ENCODE measurements around the gene VPS13D.
"Not testable (repeated sequence)": the region's sequence is repeated elsewhere in the genome, so short reads cannot be mapped to it uniquely, and the experiment has no call there.

Gene VPS13D

DNA sequence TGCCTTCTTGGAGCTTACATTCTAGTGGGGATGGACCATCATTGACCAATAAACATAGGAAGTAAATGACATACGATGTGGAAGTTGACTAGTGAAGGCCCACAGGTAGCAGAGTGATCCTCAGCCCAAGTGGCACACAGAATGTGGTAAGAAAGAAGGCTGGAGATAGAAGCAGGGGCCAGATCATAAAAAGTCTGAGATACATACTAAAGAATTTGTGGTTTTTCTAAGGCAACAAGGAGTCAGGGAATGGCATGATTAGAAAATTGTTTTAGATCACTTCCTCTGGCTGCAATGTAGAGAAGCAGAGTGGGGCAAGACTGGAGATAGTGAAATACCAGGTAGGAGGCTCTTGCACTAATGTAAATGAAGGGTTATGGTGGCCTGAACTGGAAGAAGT lies 154.0 kb downstream of the VPS13D start:
- no peak overlapping the region for H3K4me3 Mint-ChIP-seq
- H3K36me3 Mint-ChIP-seq (ENCODE audit: low read depth), result peaks cover 82% of the 10 kb centered on the region
- H3K4me1 Mint-ChIP-seq (ENCODE audit: low read depth), result peaks cover 45% of the 10 kb centered on the region
- H3K27me3 Mint-ChIP-seq, result no peaks in the 10 kb centered on the region
- H3K9me3 Mint-ChIP-seq, result peaks cover 19% of the 10 kb centered on the region
- DNase-seq, result no peak
- H3K27ac Mint-ChIP-seq, result peak overlapping the region; percentile 20

- DNase-seq, result no peak
- peaks cover 19% of the 10 kb centered on the region for H3K9me3 Mint-ChIP-seq
Measured at GRCh38 chr1:12384836-12385456, 155.1 kb downstream of the VPS13D start.

DNA sequence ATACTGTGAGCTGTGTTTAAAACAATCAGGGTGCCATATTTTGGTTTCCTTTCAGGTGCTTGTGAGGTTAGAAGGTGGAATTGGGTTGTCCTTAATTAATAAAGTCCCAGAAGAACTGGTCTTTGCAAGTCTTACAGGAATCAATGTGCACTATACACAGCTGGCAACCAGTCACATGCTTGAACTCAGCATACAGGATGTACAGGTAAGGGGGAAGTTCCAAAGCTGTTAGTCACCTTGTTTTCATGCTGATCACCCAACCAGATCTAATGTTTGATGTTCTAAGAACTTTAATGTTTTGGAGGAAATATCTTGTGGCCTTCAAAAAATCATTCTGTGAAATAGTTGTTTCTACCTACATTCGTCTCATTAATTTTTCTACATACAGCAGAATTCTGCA lies 156.3 kb downstream of the VPS13D start:
- no peaks in the 10 kb centered on the region for H3K27me3 Mint-ChIP-seq
- peak overlapping the region; percentile 53 for H3K27ac Mint-ChIP-seq
- H3K36me3 Mint-ChIP-seq (ENCODE audit: low read depth), result peaks cover 86% of the 10 kb centered on the region
- H3K4me1 Mint-ChIP-seq (ENCODE audit: low read depth), result peaks cover 49% of the 10 kb centered on the region
- peak overlapping the region; percentile 15 for H3K4me3 Mint-ChIP-seq
- DNase-seq, result no peak
- peaks cover 19% of the 10 kb centered on the region for H3K9me3 Mint-ChIP-seq

More at GRCh38 chr1:12384836-12385456, 155.1 kb downstream of the VPS13D start:
- Mint-ChIP-seq H3K36me3 (ENCODE audit: low read depth) (peaks cover 83% of the 10 kb centered on the region), H3K27me3 (no peaks in the 10 kb centered on the region), H3K27ac (peak overlapping the region; percentile 24), H3K4me1 (ENCODE audit: low read depth) (peaks cover 45% of the 10 kb centered on the region), H3K4me3 (peak overlapping the region; percentile 27)

DNA sequence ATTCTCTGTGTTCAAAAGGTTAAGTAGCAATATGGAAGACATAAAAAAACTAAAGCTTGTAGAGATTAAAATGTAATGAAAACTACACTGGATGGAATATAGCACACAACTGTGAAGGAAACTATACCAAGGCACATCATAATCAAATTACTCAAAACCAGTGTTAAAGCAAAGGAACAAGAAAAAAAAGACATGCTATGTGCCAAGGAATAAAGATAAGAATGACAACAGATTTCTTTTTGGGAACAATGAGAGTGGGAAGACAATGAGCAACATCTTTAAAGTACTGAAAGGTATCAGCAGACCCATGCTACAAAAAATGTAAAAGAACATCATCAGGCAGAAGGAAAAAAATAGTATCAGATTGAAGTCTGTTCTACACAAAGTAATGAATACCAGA lies 157.8 kb downstream of the VPS13D start:
- Mint-ChIP-seq H3K36me3 (ENCODE audit: low read depth) (peaks cover 86% of the 10 kb centered on the region), H3K4me1 (ENCODE audit: low read depth) (peaks cover 46% of the 10 kb centered on the region), H3K4me3 (no peak overlapping the region), H3K27me3 (no peaks in the 10 kb centered on the region), H3K27ac (no peak overlapping the region), H3K9me3 (peaks cover 19% of the 10 kb centered on the region)
- no peak for DNase-seq

DNA sequence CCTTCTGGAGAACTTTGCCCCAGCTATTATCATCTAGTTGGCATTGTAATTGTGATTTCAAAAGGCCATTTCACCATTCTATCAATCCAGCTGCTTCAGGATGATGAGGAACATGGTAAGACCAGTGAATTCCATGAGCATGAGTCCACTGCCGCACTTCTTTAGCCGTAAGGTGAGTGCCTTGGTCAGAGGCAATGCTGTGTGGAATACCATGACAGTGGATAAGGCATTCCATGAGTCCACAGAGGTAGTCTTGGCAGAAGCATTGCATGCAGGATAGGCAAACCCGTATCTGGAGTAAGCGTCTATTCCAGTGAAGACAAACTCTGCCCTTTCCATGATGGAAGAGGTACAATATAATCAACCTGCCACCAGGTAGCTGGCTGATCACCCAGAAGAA lies 160.5 kb downstream of the VPS13D start:
- Mint-ChIP-seq H3K4me1 (ENCODE audit: low read depth) (peaks cover 22% of the 10 kb centered on the region), H3K36me3 (ENCODE audit: low read depth) (peaks cover 81% of the 10 kb centered on the region), H3K9me3 (peaks cover 19% of the 10 kb centered on the region)
- H3K4me3 Mint-ChIP-seq, DNase-seq, H3K27ac Mint-ChIP-seq, H3K27me3 Mint-ChIP-seq: not testable (repeated sequence)

DNA sequence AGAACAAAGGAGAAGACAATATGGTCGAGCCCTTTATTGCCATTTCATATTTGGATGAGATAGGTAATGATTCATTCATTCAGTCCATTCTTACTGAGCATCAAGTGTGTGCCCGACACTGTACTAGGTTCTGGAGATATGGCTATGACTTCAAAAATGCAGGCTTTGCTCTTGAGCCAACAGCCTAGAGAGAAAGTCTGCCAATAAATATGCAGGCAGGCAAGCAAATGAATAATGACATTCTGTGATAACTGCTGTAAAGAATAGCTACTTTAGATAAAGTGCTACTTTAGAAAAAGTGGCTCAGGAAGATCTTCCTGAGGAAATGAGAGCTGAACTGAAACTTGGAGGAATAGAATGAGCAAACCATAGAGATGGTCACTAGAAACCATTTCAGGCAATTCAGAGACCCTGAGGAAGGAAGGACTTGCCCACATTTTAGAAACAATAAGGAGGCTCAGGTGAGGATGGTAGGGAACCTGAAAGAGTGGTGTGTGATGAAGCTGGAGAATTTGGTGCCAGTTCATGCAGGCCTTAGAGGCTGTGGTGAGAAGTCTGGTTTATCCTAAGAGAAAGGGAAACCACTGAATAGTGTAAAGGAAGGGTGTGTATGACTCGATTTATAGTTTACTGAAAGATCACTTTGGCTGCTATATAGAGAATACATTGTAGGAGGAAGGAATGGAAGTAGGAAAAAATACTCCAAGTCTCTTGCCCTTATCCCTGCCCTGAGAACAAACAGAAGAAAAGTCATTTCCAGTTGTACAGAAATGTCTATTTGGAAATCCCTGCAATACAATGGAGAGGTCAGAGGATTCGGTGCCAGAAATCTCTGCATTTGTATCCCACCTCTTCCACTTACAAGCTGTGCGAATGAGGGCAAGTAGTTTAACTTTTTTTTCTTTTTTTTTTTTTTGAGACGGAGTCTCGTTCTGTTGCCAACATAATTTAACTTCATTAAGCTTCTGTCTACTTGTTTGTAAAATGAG lies 167.9 kb downstream of the VPS13D start:
- Mint-ChIP-seq H3K27ac (peak overlapping the region; percentile 13), H3K4me3 (no peak overlapping the region), H3K9me3 (no peaks in the 10 kb centered on the region), H3K36me3 (ENCODE audit: low read depth) (peaks cover 50% of the 10 kb centered on the region), H3K27me3 (no peaks in the 10 kb centered on the region), H3K4me1 (ENCODE audit: low read depth) (peaks cover 22% of the 10 kb centered on the region)
- DNase-seq, result no peak

DNA sequence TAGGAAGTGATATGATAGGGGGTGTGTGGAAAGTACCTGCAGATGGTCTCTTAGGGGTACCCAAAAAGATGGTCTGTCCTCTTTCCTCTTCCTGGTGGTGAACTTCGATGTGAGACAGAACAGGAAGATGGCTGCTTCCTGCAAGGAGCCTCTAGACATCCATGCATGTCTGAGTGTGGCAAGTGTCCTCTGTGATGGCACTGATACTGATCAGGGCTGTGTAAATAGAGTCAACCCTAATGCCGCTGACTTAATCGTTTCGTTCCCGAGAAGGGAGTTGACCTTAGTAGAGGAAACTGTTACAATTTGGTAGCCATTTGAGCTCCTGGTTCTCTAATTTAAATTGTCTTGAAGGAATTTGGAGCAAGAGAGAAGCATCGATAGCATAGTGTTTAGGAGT lies 168.6 kb downstream of the VPS13D start:
- H3K4me1 Mint-ChIP-seq (ENCODE audit: low read depth), result peaks cover 22% of the 10 kb centered on the region
- no peak for DNase-seq

GRCh38 chr1:12400027-12400693 lies 170.3 kb downstream of the VPS13D start:
- H3K27me3 Mint-ChIP-seq, result no peaks in the 10 kb centered on the region
- no peak overlapping the region for H3K4me3 Mint-ChIP-seq
- H3K4me1 Mint-ChIP-seq (ENCODE audit: low read depth), result peaks cover 23% of the 10 kb centered on the region
- H3K9me3 Mint-ChIP-seq, result no peaks in the 10 kb centered on the region
- peaks cover 56% of the 10 kb centered on the region for H3K36me3 Mint-ChIP-seq (ENCODE audit: low read depth)
- H3K27ac Mint-ChIP-seq, result no peak overlapping the region
- DNase-seq, result no peak

More for the DNA sequence above, 168.6 kb downstream of the VPS13D start:
- Mint-ChIP-seq H3K4me3 (no peak overlapping the region), H3K9me3 (no peaks in the 10 kb centered on the region), H3K27me3 (no peaks in the 10 kb centered on the region), H3K27ac (peak overlapping the region; percentile 13), H3K36me3 (ENCODE audit: low read depth) (peaks cover 53% of the 10 kb centered on the region)

DNA sequence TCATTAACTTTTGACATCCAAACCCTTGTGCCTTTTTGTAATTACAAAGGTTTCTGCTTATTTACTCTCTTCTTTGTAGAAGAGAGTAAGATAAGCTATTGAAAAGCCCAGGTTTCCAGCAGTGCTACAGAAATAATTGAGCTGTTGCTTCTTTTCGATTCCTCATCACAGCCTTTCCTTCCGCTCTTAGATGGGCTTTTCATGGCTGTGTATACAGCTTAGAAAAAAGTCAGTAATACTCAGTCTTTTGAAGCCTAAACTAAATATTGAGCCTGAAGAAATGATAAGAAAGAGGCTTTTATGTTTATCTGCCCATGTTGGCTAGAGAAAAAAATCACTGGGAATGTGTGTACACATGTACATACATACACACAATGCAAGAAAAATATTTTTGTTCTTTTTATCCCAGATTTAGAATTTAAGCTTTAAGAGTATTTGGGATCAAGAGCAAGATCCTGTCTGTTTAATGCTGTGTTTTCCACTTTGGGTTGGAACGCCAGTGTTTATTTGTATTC lies 172.4 kb downstream of the VPS13D start:
- no peaks in the 10 kb centered on the region for H3K9me3 Mint-ChIP-seq
- H3K27me3 Mint-ChIP-seq, result no peaks in the 10 kb centered on the region
- peaks cover 37% of the 10 kb centered on the region for H3K4me1 Mint-ChIP-seq (ENCODE audit: low read depth)
- H3K4me3 Mint-ChIP-seq, result no peak overlapping the region
- no peak overlapping the region for H3K27ac Mint-ChIP-seq
- no peak for DNase-seq
- H3K36me3 Mint-ChIP-seq (ENCODE audit: low read depth), result peaks cover 66% of the 10 kb centered on the region

- no peaks in the 10 kb centered on the region for H3K27me3 Mint-ChIP-seq
- DNase-seq, result no peak
- no peaks in the 10 kb centered on the region for H3K9me3 Mint-ChIP-seq
- peaks cover 37% of the 10 kb centered on the region for H3K4me1 Mint-ChIP-seq (ENCODE audit: low read depth)
- no peak overlapping the region for H3K27ac Mint-ChIP-seq
- peaks cover 67% of the 10 kb centered on the region for H3K36me3 Mint-ChIP-seq (ENCODE audit: low read depth)
- H3K4me3 Mint-ChIP-seq, result no peak overlapping the region
Measured at GRCh38 chr1:12402842-12403241, 173.0 kb downstream of the VPS13D start.

DNA sequence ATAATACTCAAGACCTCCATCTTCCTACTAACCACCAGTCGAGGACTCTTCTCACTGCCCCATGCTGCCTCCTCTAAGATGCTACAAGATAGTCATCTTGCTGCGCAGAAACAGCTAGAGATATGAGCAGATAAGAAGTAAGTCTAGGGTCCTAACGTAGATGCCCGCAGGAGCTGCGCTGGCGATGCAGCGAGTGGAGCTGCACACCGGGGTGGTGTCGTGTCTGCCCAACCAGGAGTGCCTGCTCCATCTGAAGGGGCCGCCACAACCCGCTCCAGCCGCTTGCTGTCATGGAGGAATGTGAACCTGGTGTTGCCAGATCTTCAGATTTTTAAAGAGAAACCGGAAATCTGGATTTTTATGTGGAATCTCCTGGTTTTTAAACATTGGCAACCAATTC lies 175.1 kb downstream of the VPS13D start:
- DNase-seq, result no peak
- Mint-ChIP-seq H3K27me3 (no peaks in the 10 kb centered on the region), H3K9me3 (peaks cover 4% of the 10 kb centered on the region), H3K27ac (no peak overlapping the region), H3K4me3 (no peak overlapping the region), H3K36me3 (ENCODE audit: low read depth) (peaks cover 77% of the 10 kb centered on the region), H3K4me1 (ENCODE audit: low read depth) (peaks cover 36% of the 10 kb centered on the region)

DNA sequence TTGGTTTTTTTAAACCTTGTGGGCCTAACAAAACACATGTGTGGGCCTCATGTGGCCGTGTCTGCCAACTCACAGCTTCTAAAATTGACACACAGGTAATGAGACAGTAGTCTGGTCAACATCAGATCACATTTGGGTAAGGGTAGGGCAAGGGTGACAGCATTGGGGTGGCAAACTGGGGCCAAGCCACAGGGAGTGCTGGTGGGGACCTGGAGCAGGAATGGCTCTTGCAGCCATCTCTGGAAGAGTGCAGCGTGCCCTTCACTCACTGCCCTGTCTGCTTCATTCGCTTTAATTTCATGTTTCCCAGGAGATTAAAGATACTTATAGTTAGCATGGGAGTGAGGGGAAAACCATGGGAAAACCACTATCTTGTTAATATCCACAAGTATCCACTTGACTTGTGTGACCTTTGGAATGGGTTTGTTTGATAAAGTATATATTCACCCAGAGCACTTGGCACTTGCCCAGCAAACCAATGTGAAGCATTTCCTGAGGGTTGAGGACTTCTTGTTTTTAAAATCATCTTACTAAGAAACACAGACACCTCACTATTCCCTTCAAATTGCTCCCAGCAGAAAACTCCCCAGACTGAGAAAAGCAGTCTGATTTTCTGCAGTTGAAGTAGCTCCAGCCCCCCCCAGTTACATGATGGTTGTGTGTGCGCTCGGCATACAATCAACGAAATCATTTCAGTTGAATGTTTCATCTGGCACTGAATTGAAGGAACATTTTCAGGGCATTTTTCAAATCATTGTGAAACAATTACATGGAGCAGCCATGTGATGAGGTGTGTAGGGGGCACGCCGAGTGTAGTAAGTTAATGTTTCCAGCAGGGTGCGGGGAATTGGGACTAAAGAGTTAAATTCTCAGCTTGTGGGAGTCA lies 175.7 kb downstream of the VPS13D start:
- no peak for DNase-seq
- Mint-ChIP-seq H3K4me3 (no peak overlapping the region), H3K27ac (no peak overlapping the region), H3K9me3 (peaks cover 8% of the 10 kb centered on the region), H3K27me3 (no peaks in the 10 kb centered on the region), H3K4me1 (ENCODE audit: low read depth) (peaks cover 33% of the 10 kb centered on the region), H3K36me3 (ENCODE audit: low read depth) (peaks cover 77% of the 10 kb centered on the region)

- H3K4me3 Mint-ChIP-seq, result no peak overlapping the region
- H3K27ac Mint-ChIP-seq, result no peak overlapping the region
- H3K36me3 Mint-ChIP-seq (ENCODE audit: low read depth), result peaks cover 79% of the 10 kb centered on the region
- peaks cover 33% of the 10 kb centered on the region for H3K4me1 Mint-ChIP-seq (ENCODE audit: low read depth)
- H3K27me3 Mint-ChIP-seq, result no peaks in the 10 kb centered on the region
- peaks cover 8% of the 10 kb centered on the region for H3K9me3 Mint-ChIP-seq
- DNase-seq, result no peak
Measured at GRCh38 chr1:12406211-12407021, 176.6 kb downstream of the VPS13D start.
